NCI-H2227 (cell line): ENCODE measurements around the gene PXDN.

ENCODE experiments used
- DNase-seq: peaks from one replicate; lab custom pipeline; 2025; ENCODE audit not compliant: unreplicated experiment; lab: John Stamatoyannopoulos, UW

Gene PXDN

GRCh38 chr2:1619556-1619955 lies 124.8 kb downstream of the PXDN start:
- no peak for DNase-seq

- DNase-seq: no peak
Observed at GRCh38 chr2:1618974-1619373, 125.3 kb downstream of the PXDN start.

GRCh38 chr2:1618191-1618961 lies 125.9 kb downstream of the PXDN start:
- DNase-seq: no peak

- no peak for DNase-seq
Observed at GRCh38 chr2:1617425-1618021, 126.8 kb downstream of the PXDN start.

- no peak for DNase-seq
Observed at GRCh38 chr2:1614564-1614963, 129.8 kb downstream of the PXDN start.

- DNase-seq: no peak
Observed at GRCh38 chr2:1613731-1614354, 130.5 kb downstream of the PXDN start.

GRCh38 chr2:1613078-1613445 lies 131.3 kb downstream of the PXDN start:
- DNase-seq: no peak

- DNase-seq: no peak
Observed at GRCh38 chr2:1612391-1613077, 131.8 kb downstream of the PXDN start.

GRCh38 chr2:1611886-1612285 lies 132.4 kb downstream of the PXDN start:
- DNase-seq: no peak

- no peak for DNase-seq
Observed at GRCh38 chr2:1610096-1610485, 134.2 kb downstream of the PXDN start.

GRCh38 chr2:1609485-1610095 lies 134.7 kb downstream of the PXDN start:
- DNase-seq: no peak

GRCh38 chr2:1609040-1609439 lies 135.3 kb downstream of the PXDN start:
- no peak for DNase-seq

GRCh38 chr2:1607971-1608688 lies 136.2 kb downstream of the PXDN start:
- no peak for DNase-seq

GRCh38 chr2:1607236-1607920 lies 136.9 kb downstream of the PXDN start:
- no peak for DNase-seq

- no peak for DNase-seq
Observed at GRCh38 chr2:1606421-1607235, 137.7 kb downstream of the PXDN start.

- DNase-seq: no peak
Observed at GRCh38 chr2:1606046-1606400, 138.3 kb downstream of the PXDN start.

- DNase-seq: peak; percentile 32
Observed at GRCh38 chr2:1605102-1606045, 138.9 kb downstream of the PXDN start.

GRCh38 chr2:1603521-1603920 lies 140.8 kb downstream of the PXDN start:
- no peak for DNase-seq
